Jurkat, Clone E6-1 (cell line): ENCODE results near the gene DHRS4.
"Not testable (repeated sequence)": the region's sequence is repeated elsewhere in the genome, so short reads cannot be mapped to it uniquely, and the experiment has no call there.

ENCODE experiments used
- DNase-seq: peaks from one replicate; pipeline ENCODE4 v3.0.0-alpha.2; 2011; ENCODE audit warnings: low read depth, low spot score
- H3K4me3 ChIP-seq: 2 replicates; pipeline ENCODE4 v1.5.1; 2011; ENCODE audit warnings: mild to moderate bottlenecking, low read length, control low read depth, moderate library complexity

DHRS4 gene

DNA sequence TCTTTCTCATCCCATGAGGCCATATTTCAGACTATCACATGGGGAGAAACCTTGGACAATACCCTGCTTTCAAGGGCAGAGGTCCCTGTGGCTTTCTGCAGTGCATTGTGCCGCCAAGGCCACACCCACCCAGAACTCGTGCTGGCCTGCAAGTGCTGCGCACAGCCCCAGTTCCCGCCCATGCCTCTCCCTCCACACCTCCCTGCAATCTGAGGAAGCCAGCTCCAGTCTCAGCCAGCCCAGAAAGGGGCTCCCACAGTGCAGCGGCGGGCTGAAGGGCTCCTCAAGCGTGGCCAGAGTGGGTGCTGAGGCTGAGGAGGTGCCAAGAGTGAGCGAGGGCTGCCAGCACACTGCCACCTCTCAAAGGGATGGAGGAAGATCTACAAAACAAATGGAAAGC lies 19.6 kb downstream of the DHRS4 start:
- H3K4me3 ChIP-seq, DNase-seq: not testable (repeated sequence)

- DNase-seq, H3K4me3 ChIP-seq: not testable (repeated sequence)
These were observed 20.5 kb downstream of the DHRS4 start for GRCh38 chr14:23974041-23974440.

DNA sequence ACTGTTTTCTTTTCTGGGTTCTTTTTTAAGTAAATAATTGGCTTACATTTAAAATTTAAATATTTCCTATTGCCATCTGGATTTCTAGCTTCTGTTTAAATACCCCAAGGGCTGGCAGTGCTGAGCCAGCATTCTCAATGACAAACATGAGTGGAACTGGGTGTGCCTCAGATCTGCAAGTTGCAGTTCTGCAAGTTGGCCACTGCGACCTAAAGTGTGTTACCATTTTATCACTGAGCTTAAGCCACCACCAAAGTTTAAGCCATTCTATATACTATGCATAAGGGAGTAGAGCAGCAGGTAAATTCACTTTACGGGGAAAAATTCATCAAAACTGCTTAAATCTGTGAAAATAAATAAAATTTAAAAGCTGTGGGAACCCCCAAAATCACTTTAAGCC lies 23.6 kb downstream of the DHRS4 start:
- not testable (repeated sequence) for H3K4me3 ChIP-seq, DNase-seq

- H3K4me3 ChIP-seq, DNase-seq: not testable (repeated sequence)
These were observed 28.6 kb downstream of the DHRS4 start for GRCh38 chr14:23981951-23982813.

- H3K4me3 ChIP-seq: no peak overlapping the region
- DNase-seq: peak; percentile 83
These were observed 31.5 kb downstream of the DHRS4 start for GRCh38 chr14:23984891-23985602.

DNA sequence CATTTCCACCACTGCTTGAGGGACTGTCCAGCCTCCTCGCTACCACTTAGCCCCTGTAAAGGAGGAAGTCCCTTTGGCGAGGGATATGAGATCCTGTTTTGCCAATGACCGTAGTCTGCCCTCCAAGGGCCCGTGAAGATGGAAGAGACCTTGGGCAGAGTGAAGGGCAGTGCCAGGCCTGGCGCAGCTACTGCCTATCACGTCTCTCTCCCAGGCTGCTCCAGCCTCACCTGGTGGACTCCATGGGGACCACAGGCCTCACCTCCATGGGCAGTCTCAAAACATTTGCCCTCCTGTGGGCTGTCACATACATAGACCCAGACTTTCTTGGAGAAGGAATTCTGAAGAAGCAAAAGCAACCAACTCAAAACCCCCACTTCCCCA lies 34.6 kb downstream of the DHRS4 start:
- DNase-seq: not testable (repeated sequence)
- H3K4me3 ChIP-seq: peak overlapping the region; percentile 82

DNA sequence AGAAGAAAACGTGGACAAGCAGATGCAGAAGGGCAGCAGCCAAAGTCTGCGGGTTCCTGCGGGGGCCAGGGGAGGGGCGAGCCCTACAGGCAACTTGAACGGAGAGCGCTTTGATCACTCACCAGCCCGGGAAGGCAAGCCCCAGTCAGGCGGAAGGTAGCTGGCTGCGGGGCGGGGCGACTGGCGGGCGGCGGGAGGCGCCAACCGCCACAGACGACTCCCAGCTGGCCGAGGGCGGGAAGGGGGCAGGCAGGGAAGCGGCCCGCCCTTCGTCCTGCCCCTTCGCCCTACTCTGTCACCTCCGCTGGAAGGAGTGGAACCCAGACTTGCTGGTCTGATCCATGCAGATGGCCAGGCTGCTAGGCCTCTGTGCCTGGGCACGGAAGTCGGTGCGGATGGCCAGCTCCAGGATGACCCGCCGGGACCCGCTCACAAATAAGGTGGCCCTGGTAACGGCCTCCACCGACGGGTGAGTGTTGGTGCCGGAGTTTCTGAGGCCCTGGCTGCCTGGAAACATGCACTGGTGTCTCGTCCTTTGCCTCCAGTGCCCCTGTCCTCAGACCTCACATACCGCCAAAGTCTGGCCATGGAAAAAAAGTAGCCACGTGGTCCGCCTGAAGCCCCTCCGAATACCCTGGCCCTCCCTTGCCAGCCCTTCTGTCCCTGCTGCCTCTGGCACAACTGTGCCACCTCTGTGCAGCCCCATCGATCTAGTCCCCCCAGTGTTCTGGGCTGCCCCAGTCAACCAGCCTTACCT lies 35.2 kb downstream of the DHRS4 start, which contains the start of gene DHRS4L2:
Gene DHRS4L2, plus strand, starts transcription at position 323 of the 757 bp plus-strand sequence. Its CDS starts 19 bp downstream, at position 342.
- H3K4me3 ChIP-seq: peak within 1 kb of the TSS; percentile 82

GRCh38 chr14:23989734-23990445 lies 36.3 kb downstream of the DHRS4 start:
- H3K4me3 ChIP-seq: peak overlapping the region; percentile 82
- DNase-seq: not testable (repeated sequence)

More for the DNA sequence above, 35.2 kb downstream of the DHRS4 start, which contains the start of gene DHRS4L2:
- peak; percentile 85 for DNase-seq

DNA sequence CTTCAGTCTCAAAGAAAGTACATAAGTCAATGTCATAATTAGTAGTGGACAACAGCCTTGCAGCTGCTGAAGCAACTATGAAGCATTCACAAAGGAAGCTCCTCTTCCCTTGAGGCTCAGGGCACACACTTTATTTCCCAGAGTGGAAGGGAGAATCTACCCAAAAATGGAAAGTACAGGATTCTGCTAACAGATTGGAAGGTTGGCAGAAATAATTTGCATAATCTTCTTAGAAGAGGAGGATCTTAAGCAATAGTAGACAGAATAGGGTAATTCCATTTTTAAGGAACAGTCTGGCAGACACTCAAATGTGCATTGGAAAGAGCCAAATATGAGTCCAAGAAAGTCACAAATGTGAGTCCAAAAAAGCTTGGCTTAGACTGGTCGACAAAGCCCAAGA lies 37.4 kb downstream of the DHRS4 start:
- not testable (repeated sequence) for DNase-seq, H3K4me3 ChIP-seq

GRCh38 chr14:23993042-23993441 lies 39.5 kb downstream of the DHRS4 start:
- not testable (repeated sequence) for DNase-seq

GRCh38 chr14:23996009-23996408 lies 42.4 kb downstream of the DHRS4 start:
- H3K4me3 ChIP-seq: not testable (repeated sequence)

More at GRCh38 chr14:23993042-23993441, 39.5 kb downstream of the DHRS4 start:
- H3K4me3 ChIP-seq: not testable (repeated sequence)

GRCh38 chr14:23996825-23997224 lies 43.3 kb downstream of the DHRS4 start:
- not testable (repeated sequence) for DNase-seq

More at GRCh38 chr14:23996009-23996408, 42.4 kb downstream of the DHRS4 start:
- DNase-seq: not testable (repeated sequence)

DNA sequence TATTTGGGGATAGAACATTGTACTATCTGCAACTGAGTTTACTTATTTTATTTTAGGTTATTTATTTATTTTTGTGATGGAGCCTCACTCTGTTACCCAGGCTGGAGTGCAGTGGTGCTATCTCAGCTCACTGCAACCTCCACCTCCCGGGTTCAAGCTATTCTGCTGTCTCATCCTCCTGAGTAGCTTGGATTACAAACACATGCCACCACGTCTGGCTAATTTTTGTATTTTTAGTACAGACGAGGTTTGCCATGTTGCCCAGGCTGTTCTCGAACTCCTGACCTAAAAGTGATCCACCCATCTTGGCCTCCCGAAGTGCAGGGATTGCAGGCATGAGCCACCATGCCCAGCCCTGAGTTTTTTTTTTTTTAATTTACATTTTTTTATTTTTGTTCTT lies 46.1 kb downstream of the DHRS4 start:
- H3K4me3 ChIP-seq, DNase-seq: not testable (repeated sequence)

More at GRCh38 chr14:23996825-23997224, 43.3 kb downstream of the DHRS4 start:
- not testable (repeated sequence) for H3K4me3 ChIP-seq

- not testable (repeated sequence) for DNase-seq, H3K4me3 ChIP-seq
These were observed 47.5 kb downstream of the DHRS4 start for GRCh38 chr14:24001078-24001477.

DNA sequence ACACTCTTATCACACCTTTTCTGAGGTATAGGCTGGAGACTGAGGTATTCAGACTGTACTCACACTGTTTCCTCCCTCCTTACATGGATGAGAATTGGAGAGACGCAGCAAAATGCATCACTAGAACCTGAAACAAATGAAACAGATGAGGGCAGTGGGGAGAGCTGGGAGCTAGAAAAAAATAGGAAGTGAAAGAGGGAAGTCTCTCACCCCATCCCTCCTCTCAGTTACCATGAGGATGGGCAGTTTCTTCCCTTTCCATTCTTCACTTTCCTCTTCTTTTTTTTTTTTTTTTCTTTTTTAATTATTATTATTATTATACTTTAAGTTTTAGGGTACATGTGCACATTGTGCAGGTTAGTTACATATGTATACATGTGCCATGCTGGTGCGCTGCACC lies 48.1 kb downstream of the DHRS4 start:
- not testable (repeated sequence) for DNase-seq, H3K4me3 ChIP-seq

DNA sequence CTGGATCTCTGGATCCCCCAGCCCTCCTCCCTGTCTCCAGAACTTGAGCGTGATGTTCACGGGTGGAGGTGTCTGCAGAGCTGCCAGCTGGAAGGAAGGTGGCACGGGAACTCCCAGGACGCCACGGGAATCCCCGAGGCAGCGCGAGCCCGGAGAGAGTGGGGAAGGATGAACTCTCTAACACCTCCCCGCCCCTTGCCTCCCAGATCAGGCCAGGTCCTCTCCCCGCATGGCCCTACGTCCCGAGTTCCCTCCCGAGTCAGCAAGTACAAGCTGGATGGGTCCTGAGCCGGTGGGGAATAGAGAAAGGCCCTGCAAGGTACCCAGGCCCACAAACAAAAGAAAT lies 52.9 kb downstream of the DHRS4 start:
- not testable (repeated sequence) for DNase-seq
- H3K4me3 ChIP-seq: peak overlapping the region; percentile 52

- not testable (repeated sequence) for DNase-seq
- H3K4me3 ChIP-seq: peak overlapping the region; percentile 52
These were observed 53.5 kb downstream of the DHRS4 start for GRCh38 chr14:24006817-24007652.

DNA sequence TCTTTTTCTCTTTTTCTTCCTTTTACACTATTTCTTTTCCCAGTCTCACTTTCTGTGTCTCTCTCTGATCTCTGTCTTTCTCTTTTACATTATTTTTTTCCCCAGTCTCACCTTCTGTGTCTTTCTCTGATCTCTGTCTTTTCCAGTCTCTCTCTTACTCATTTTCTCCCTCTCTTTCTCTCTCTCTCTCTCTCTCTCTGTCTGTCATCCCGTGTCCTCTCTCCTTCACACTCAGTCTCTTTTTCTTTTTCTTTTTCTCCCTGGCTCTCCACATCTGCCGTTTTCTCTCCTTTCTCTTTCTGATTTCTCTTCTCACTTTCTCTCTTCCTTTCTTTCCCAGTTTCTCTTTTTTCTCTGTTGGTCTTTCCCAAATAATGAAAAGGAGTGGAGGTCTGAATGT lies 57.5 kb downstream of the DHRS4 start:
- DNase-seq: no peak
- no peak overlapping the region for H3K4me3 ChIP-seq
